ENCODE results near the gene NFATC3.

NFATC3 gene

DNA sequence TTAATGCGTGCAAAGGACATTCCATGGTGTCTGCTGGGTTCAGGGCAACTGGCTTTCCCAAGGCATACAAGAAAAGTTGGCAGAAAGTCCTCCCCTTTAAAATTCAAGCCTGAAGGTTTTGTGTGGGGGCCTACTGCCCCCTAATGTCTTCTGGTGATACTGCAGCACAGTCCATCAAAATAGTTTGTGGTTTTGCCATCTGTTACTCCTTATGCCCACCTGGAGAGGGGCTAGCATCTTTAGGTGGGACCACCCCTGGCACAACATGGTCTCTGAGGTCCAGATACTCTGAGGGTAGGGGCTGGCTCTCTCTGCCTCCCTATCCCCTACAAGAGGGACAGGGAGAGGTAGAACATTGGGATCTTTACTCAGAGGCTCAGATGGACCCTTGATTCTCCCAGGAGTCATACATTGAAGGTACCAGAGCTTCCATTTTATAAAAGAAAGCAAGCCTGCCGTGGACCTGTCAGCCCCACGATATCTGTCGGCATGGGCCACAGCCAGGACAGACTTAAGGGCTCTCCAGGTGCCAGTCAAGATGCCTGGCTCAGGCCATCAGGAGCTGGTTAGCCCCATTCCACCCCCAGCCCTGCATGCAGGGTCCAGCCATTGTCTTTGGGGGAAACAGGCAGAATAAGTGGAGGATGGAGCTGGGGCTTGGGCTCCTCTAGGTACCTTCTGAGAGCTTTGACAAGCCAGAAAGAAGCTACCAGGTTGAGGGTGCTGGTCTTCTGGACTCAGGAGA is 144.4 kb downstream of the NFATC3 start:
- DNase-seq: peak in 27 of 58 donors; percentile 11 to 71 (median 28)

- no peak for DNase-seq
Measured at GRCh38 chr16:68230176-68230571, 145.0 kb downstream of the NFATC3 start.

GRCh38 chr16:68230956-68231355 is 145.8 kb downstream of the NFATC3 start:
- DNase-seq: no peak

- DNase-seq: no peak
Measured at GRCh38 chr16:68231384-68232136, 146.4 kb downstream of the NFATC3 start.

DNA sequence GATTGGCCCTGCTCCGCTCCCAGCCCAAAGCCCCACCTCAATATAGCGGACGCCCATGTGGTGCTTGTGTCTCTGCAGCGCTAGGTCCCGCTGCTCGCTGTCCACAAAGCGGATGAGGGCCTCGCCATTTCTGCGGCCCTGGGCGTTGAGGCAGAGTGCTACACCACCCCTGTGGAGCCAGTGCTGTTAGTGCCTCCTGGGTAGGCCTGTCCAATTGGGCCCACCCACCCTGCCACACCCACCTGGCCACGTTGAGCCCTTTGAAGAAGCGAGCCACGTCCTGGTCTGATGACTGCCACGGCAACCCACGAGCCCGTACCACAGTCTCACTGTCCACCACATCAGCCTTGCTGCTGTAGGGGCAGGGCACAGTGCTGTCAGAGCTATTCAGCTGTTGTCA is 147.2 kb downstream of the NFATC3 start:
- no peak for DNase-seq

GRCh38 chr16:68233085-68233834 is 148.1 kb downstream of the NFATC3 start:
- no peak for DNase-seq

DNA sequence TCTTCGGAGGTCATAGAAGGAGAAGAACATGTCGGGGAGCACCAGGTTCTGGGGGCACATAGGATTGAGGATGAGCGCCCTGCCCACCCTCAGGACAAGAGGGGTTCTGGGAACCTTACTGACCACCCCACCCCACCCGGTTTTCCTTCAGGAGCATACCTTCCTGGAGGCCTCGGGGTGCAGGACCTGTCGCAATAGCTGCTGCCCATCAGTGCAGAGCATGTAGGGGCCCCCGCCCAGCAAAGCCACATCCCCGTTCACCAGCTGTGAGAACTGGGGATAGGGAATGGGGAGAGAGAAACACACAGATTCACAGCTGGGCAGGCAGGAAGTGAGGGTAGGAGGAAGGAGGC is 148.6 kb downstream of the NFATC3 start:
- no peak for DNase-seq

DNA sequence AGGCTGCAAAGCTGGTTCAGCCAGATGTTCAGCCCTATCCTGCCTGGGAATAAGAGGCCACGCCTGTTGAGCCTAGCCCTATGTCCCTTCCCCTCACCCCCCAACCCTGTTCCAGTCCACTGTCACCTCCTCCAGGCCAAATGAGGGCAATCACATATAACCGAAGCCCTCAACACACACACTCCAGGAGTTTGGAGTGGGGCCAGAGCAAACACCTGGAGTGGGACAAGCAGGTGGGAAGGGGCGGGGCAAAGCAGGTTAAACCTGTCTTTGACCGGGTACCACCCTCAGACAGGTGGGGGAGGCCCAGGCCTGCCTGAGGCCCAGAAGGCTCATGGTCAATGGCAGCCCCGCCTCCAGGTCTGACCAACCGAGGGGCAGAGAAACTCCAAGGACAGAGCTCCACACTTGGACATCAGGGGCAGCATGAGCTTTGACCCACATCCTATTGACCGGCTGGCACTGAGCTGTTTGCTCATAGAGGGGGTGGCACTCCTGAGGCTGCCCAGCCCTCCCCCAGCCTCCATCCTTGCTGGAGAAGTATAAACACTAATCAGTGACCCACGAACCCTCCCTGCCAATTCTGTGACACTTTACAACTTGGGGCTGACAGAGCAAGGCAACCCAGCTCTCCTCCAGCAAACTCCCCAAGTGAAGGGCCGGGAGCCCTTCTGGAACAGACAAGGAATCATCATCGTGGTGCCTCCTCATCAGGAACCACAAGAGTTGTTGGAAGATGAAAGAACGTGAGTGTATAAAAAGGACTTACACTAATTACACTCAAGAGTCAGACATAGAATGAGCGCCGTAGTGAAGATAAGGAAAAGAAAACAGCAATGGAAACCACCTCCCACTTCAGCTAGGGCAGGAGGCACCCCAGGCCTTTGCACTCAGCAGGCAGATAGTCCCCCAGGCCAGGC is 149.3 kb downstream of the NFATC3 start:
- no peak for DNase-seq

DNA sequence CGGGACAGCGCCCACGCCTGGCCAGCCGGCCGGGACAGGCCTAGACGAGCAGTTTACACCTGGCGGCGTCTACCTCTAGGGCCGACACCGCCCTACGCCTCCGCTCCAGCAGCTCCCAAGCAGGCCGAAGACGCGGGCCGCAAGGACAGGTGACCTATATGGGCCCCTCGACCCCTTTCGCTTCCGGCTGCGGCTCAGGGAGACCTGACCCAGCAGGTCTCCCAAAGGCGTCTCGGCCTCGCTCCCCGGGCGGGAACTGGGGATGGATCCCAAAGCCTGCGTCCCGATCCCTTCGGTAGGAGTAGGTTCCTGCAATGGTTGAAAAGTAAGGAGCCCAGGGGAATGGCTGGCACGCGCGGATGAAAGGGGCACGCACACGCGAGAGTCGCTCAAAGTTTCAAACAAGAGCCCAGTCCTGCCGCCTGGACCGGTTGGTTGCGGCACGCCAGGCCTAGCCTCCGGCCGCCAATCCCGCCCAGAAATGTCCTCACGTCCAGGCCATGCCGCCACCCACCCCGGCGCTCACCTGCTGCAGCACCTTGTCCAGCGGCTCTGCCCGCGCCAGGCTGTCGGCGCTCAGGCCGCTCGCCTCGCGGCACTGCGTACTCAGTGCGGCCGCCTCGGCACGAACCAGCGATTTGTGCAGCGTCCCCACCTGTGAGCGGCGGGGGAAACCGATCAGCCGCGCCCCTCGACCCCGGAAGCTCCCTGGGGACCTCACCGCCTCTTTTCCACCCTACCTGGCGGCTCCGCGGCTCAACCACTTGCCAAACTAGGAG is 150.1 kb downstream of the NFATC3 start:
- no peak for DNase-seq

DNA sequence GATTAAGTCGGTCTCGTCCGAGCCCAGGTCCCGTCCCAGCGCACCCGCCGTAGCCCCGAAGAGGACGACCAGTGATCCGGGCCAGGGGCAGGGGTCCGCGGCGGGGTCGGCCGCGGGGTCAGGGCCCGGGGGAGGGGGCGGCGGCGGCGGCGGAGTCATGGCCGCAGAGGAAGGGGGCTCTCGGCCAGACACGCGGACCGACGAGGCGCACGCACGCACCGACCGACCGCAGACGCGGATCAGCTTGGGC is 150.6 kb downstream of the NFATC3 start, which contains the start of gene ESRP2:
Gene ESRP2, minus strand, starts transcription at position 241 of the 250 bp plus-strand sequence. Its CDS starts 82 bp downstream, at position 159.
- DNase-seq: no peak

GRCh38 chr16:68236137-68236825 is 151.1 kb downstream of the NFATC3 start:
- DNase-seq: peak in 1 of 58 donors; percentile 39

GRCh38 chr16:68236826-68237242 is 151.7 kb downstream of the NFATC3 start:
- peak in 4 of 58 donors; percentile 39 to 51 (median 44) for DNase-seq

GRCh38 chr16:68237243-68238028 is 152.3 kb downstream of the NFATC3 start:
- DNase-seq: peak; percentile 48 to 97 (median 91)

GRCh38 chr16:68238029-68238345 is 152.8 kb downstream of the NFATC3 start:
- DNase-seq: no peak

DNA sequence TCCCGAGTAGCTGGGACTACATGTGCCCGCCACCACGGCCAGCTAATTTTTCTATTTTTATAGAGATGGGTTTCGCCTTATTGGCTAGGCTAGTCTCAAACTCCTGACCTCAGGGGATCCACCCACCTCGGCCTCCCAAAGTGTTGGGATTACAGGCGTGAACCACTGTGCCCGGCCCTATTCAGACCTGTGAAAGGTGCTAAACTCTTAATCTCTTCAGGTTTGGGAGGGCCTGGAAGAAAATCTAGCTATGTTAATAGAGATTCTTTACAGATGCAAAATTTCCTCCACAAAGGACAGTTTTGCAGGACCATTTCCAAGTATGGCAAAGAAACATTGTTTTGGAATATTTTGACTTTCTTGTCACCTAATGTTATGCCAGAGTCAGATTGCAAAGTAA is 156.9 kb downstream of the NFATC3 start:
- no peak for DNase-seq

DNA sequence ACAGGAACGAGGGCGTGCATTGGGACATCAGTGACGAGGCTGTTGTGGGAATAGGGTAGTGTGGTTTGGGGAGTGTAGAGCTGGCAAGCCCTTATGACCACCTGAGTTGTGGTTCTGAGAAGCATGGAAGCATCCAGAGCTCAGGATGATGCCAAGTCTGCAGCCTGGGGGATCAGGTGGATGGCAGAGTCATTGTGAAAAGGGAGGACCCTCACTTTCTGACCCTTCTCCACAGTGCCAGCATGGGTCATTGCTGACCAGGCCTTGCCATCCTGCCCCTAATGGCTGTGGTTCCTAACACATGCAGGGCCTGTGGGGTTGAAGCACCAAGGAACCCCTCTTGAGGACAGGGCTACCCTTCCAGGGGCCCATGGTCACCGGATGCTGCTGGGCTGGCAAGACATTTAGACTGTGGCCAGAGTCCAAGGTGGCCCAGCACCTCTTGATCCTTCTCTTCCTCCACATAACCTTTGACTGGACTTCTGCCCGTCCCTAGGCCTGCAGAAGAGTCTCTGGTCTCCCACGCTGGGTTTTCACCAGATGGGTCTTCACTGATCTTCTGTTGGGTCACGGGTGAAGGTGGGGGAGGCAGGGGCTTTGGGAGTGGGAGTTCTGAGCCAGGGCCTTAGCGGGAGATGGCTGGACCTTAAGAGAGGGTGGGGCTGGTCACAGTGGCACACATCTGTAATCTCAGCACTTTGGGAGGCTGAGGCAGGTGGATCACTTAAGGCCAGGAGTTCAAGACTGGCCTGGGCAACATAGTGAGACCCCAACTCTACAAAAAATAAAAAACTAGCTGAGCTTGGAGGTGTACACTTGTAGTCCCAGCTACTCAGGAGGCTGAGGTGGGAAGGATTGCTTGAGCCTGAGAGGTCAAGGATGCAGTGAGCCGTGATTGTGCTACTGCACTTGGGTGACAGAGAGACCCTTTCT is 158.0 kb downstream of the NFATC3 start:
- no peak for DNase-seq

GRCh38 chr16:68244481-68244902 is 159.3 kb downstream of the NFATC3 start:
- DNase-seq: no peak
